NT2/D1 (cell line): ENCODE measurements around the gene SGF29.
"Not testable (repeated sequence)": the region's sequence is repeated elsewhere in the genome, so short reads cannot be mapped to it uniquely, and the experiment has no call there.

Source experiments
- YY1 ChIP-seq: IDR thresholded peaks from 2 replicates; pipeline ENCODE4 v1.6.1; 2011; ENCODE audit not compliant: insufficient read length, insufficient read depth
- ZNF274 ChIP-seq: IDR thresholded peaks from 2 replicates; pipeline ENCODE4 v1.6.1; 2011; ENCODE audit warnings: mild to moderate bottlenecking, low read depth, low read length

DNA sequence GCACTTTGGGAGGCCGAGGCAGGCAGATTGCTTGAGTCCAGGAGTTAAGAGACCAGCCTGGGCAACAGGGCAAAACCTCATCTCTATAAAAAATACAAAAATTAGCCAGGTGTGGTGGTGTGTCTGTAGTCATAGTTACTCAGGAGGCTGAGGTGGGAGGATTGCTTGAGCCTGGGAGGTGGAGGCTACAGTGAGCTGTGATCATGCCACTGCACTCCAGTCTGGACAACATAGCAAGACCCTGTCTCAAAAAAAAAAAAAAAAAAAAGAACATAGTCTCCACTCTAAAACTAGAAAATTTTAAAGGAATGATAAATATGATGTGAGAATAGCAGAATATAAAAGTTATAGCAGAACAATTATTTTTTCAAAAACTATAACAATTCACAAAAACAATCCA is 66.6 kb downstream of the SGF29 start:
- TF ChIP-seq YY1, ZNF274: not testable (repeated sequence)
